Effector memory CD8-positive, alpha-beta T cell (primary cell): ENCODE data around the gene DNAAF9.

Experiments
- ATAC-seq: fragments of 150-1000 bp; cut with Tn5 transposase; replicated peaks from 2 replicates; pipeline ENCODE4 v1.10.0; 2021; ENCODE audit warnings: mild to moderate bottlenecking, moderate library complexity
- DNase-seq, 3 experiments: peaks; one replicate each; pipeline ENCODE4 v3.0.0; 2021
- H3K27ac Mint-ChIP-seq, 2 donors: one replicate each; pipeline ENCODE4 v1.8.0; 2022; ENCODE audit warnings: mild to moderate bottlenecking in 2 of 2, mixed read lengths in 2 of 2, moderate library complexity in 2 of 2
- H3K27me3 Mint-ChIP-seq, 2 donors: one replicate each; pipeline ENCODE4 v1.8.0; 2022; ENCODE audit warnings: mixed read lengths in 2 of 2
- H3K36me3 Mint-ChIP-seq: one replicate; pipeline ENCODE4 v1.8.0; 2022; ENCODE audit warnings: mild to moderate bottlenecking, moderate library complexity, mixed read lengths; ENCODE audit not compliant: insufficient read depth
- H3K4me1 Mint-ChIP-seq, 2 donors: one replicate each; pipeline ENCODE4 v1.8.0; 2022; ENCODE audit warnings: low read depth in 2 of 2, mixed read lengths in 2 of 2
- H3K4me3 Mint-ChIP-seq, 2 donors: one replicate each; pipeline ENCODE4 v1.8.0; 2022; ENCODE audit warnings: mild to moderate bottlenecking in 2 of 2, mixed read lengths in 2 of 2, moderate library complexity in 2 of 2
- H3K9me3 Mint-ChIP-seq, 2 donors: one replicate each; pipeline ENCODE4 v1.8.0; 2022; ENCODE audit warnings: mixed read lengths in 2 of 2
- total RNA-seq, 9 experiments: gene quantifications; one replicate each; lab custom pipeline; 2026; lab: John Stamatoyannopoulos, UW

The DNAAF9 gene
- total RNA-seq = 8.0 to 45.7 (median 22.2) reads per million in 9 experiments

DNA sequence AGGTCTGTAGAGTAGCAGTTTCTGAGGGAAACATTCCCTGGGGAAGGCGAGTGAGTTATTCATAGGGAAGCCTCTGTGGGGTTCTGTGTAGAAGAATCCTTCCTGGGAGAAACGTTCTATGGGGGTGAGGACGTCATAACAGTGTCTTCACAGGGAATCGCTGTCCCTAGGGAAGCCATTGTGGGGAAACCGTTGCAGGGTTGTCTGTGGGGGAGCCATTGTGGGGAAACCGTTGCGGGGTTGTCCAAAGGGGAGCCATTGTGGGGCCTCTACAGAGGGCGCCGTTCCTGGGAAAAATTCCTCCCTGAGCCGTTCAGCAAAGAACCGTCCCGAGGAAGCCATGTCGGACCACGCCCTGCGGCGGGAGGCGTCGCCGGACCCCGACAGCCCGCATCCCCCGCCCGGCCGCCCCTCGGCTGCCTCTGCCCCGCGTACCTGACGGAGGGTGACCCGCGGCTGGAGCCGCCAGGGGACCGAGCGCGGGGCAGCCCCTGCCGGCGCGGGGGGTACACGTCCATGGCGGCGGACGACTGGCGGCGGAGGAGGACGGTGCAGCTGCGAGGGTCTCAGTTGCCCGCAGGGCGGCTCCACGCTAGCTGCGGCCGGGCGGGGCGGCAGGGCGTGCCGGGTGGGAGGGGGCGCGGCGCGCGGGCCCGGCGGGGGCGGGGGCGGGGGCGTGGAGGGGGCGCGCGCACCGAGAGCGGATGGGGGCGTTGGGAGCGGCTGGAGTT, at the start of gene DNAAF9:
DNAAF9 (minus strand) TSS at position 630 of the 731 bp plus-strand sequence; CDS start at position 518, 112 bp downstream.
- peak within 1 kb of the TSS; percentile 98 to 99 for H3K4me3 Mint-ChIP-seq
- peak within 1 kb of the TSS; percentile 87 to 96 for H3K27ac Mint-ChIP-seq
- no peaks in the 10 kb centered on the region for H3K27me3 Mint-ChIP-seq
- H3K36me3 Mint-ChIP-seq = peaks cover 6% of the 10 kb centered on the region
- ATAC-seq (peak; percentile 67), DNase-seq (peak in 2 of 3 experiments; percentile 52 to 53)
- no peaks in the 10 kb centered on the region for H3K9me3 Mint-ChIP-seq
- peaks cover 26 to 38% of the 10 kb centered on the region in 2 donors for H3K4me1 Mint-ChIP-seq

DNA sequence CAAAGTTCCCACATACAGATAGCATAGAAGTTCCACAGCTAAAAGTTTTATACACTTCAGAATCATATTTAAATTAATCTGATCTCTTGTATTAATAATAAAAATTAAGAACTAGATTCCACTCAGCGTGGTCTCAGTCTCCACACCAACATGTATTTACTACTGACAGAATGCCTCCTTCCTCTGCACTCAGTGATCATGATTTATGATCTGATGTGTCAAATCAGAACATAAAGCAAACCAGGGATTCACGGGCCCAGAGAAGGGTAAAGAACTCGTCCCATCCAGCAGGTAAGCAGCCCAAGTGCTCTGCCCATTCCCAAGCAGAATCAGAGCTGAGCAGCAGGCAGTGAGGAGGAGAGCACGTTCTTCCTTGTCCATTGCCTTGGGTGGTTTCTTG, 49.2 kb upstream of the DNAAF9 start:
- DNase-seq (no peak), ATAC-seq (no peak)
- H3K9me3 Mint-ChIP-seq = no peaks in the 10 kb centered on the region
- H3K27ac Mint-ChIP-seq = no peak overlapping the region
- no peaks in the 10 kb centered on the region for H3K36me3 Mint-ChIP-seq
- H3K27me3 Mint-ChIP-seq = peaks cover 5 to 42% of the 10 kb centered on the region in 2 donors
- H3K4me1 Mint-ChIP-seq = no peaks in the 10 kb centered on the region
- H3K4me3 Mint-ChIP-seq = no peak overlapping the region

DNA sequence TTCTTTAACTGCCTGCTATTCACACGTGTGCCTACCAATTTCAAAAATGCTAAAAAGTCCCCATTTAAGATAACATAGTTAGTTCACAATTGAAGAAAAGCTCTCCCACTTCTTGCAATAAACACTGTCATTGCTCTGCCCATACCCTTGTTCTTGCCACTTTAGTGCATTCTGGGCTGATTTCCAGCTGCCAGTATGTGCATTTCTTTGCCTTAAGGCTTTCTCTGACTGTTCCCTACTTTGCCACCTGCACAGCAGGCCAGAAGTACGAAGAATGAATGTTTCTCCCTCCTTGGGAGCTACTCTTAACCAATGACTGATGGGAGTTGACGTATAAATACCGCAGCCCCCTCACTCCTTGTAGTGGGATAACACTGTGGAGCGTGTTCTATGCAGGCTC, 47.4 kb upstream of the DNAAF9 start:
- H3K27me3 Mint-ChIP-seq = peaks cover 5 to 41% of the 10 kb centered on the region in 2 donors
- no peak overlapping the region for H3K27ac Mint-ChIP-seq

DNA sequence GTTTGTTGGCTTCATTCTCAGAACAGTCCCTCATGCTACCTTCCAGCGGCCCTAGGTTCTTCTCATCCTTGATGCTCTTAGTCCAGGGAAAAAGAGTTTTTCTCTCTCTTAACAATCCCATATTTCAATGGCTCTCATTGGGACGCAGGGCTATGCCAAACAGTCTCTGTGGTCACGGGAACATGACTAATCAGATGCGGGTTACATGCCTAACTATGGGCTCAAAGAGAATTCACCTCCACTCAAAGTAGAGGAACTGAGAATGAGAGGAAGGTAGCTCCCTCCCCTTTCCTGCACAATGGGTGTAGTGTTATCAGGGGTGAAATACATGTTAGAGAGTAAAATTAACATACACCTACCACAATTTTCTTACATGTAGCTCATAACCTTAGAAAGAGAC, 45.2 kb upstream of the DNAAF9 start:
- H3K36me3 Mint-ChIP-seq = no peaks in the 10 kb centered on the region
- H3K4me3 Mint-ChIP-seq = no peak overlapping the region
- H3K4me1 Mint-ChIP-seq = no peaks in the 10 kb centered on the region
- H3K27ac Mint-ChIP-seq = no peak overlapping the region
- no peak for ATAC-seq
- H3K9me3 Mint-ChIP-seq = no peaks in the 10 kb centered on the region
- DNase-seq = no peak
- peaks cover 5 to 32% of the 10 kb centered on the region in 2 donors for H3K27me3 Mint-ChIP-seq

More for the DNA sequence above, 47.4 kb upstream of the DNAAF9 start:
- DNase-seq = no peak
- Mint-ChIP-seq H3K9me3 (no peaks in the 10 kb centered on the region), H3K4me3 (no peak overlapping the region), H3K4me1 (no peaks in the 10 kb centered on the region), H3K36me3 (no peaks in the 10 kb centered on the region)
- no peak for ATAC-seq

DNA sequence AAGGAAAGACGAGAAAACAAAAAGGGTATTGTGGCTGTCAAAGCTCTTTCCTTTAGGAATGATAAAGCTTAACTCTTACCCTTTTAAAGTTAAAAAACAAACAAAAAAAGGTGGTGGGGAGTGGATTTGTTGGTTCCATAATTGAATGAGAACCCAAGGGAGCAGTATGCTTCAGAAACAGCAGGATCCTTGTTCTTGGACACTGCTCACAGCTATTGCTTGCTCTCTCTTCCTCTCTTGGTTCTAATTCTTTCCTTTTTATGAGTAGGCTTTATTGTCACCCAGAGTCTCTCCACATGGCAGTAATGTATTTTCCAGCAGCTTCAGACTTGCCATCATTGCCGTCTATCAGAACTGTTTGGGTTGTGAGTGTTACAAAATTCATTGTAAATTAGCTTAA, 44.7 kb upstream of the DNAAF9 start:
- H3K9me3 Mint-ChIP-seq = no peaks in the 10 kb centered on the region
- no peaks in the 10 kb centered on the region for H3K4me1 Mint-ChIP-seq
- no peak for ATAC-seq
- DNase-seq = no peak
- no peak overlapping the region for H3K27ac Mint-ChIP-seq
- no peaks in the 10 kb centered on the region for H3K36me3 Mint-ChIP-seq
- no peak overlapping the region for H3K4me3 Mint-ChIP-seq
- peaks cover 5 to 26% of the 10 kb centered on the region in 2 donors for H3K27me3 Mint-ChIP-seq

DNA sequence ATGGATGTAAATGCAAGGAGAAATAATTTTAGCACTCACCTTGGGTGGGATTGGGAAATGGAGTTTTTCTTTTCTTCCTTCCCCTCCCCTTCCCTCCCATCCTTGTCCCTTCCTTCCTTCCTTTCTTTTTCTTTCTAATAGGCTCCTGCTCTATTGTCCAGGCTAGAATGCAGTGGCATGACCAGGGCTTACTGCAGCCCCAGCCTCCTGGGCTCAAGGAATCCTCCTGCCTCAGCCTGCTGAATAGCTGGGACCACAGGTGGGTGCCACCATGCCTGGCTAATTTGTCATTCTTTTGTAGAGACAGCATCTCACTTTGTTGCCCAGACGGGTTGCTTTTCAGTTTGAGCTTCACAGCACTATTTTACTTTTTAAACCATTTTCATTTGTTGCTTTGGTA, 41.9 kb upstream of the DNAAF9 start:
- Mint-ChIP-seq H3K4me1 (no peaks in the 10 kb centered on the region), H3K9me3 (no peaks in the 10 kb centered on the region), H3K27ac (no peak overlapping the region), H3K36me3 (no peaks in the 10 kb centered on the region), H3K4me3 (no peak overlapping the region), H3K27me3 (peaks cover 0 to 14% of the 10 kb centered on the region in 2 donors)
- DNase-seq (no peak), ATAC-seq (no peak)

DNA sequence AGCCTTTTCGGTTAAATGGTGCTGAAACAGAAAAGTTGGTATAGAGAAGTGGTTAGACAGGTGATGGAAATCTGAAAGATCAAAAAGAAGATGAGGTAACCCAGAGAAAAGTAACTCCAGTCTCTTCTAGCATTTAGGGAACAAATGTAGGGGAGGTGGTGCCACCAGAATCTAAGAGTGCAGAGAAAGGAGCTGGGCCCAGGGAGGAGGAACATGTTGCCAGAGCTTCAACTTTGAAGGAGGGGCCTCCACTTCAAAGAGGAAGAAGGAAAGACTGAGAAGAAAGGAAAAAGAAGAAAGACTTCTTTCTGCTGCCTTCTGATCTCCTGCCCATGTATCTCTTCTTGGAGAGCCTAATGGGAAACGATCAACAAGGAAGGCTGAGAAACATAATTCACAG, 39.9 kb upstream of the DNAAF9 start:
- H3K4me1 Mint-ChIP-seq = no peaks in the 10 kb centered on the region
- DNase-seq (no peak), ATAC-seq (no peak)
- H3K27ac Mint-ChIP-seq = no peak overlapping the region
- H3K9me3 Mint-ChIP-seq = no peaks in the 10 kb centered on the region
- no peaks in the 10 kb centered on the region for H3K36me3 Mint-ChIP-seq
- no peak overlapping the region for H3K4me3 Mint-ChIP-seq
- H3K27me3 Mint-ChIP-seq = peaks cover 0 to 19% of the 10 kb centered on the region in 2 donors

DNA sequence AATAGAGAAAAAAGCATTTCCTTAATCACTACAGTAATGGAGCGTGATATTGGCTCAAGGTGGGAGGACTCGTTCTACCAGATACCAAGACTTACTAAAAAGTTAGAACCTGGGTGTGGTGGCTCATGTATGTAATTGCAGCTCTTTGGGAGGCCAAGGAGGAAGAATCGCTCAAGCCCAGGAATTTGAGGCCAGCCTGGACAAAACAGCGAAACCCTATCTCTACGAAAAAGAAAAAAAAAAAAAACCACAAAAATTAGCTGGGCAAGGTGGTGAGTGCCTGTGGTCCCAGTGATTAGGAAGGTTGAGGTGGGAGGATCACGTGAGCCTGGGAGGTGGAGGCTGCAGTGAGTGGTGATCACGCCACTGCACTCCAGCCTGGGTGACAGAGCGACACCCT, 39.3 kb upstream of the DNAAF9 start:
- Mint-ChIP-seq H3K36me3 (no peaks in the 10 kb centered on the region), H3K9me3 (no peaks in the 10 kb centered on the region), H3K27me3 (peaks cover 0 to 19% of the 10 kb centered on the region in 2 donors), H3K27ac (no peak overlapping the region), H3K4me3 (no peak overlapping the region), H3K4me1 (no peaks in the 10 kb centered on the region)
- DNase-seq (no peak), ATAC-seq (no peak)

DNA sequence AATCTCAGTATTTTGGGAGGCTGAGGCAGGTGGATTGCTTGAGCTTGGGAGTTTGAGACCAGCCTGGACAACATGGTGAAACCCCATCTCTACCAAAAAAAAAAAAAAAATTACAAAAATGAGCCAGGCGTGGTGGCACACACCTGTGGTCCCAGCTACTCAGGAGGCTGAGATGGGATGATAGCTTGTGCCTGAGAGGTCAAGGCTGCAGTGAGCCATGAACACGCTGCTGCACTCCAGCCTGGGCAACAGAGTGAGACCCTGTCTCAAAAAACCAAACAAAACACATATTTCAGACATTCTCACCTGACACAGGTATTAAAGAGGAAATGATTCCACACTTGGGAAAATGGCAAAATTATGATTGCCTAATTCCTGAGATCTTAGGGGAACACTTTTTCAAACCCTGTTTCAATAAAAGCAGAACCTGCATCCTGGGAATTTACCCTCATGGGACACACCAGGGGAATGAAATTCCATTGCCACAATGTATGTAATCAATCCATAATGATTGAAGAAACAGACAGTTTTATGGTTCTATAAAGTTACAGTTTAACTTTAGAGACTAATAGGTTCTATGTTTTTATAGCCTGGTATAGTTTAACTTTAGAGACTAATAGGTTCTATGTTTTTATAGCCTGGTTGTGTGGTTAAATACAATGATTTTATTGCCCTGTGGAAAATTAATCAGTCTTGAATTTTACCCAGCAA, 29.6 kb upstream of the DNAAF9 start:
- DNase-seq (no peak), ATAC-seq (no peak)
- Mint-ChIP-seq H3K4me3 (no peak overlapping the region), H3K4me1 (no peaks in the 10 kb centered on the region), H3K27me3 (peaks cover 5 to 19% of the 10 kb centered on the region in 2 donors), H3K27ac (no peak overlapping the region), H3K9me3 (no peaks in the 10 kb centered on the region), H3K36me3 (no peaks in the 10 kb centered on the region)

DNA sequence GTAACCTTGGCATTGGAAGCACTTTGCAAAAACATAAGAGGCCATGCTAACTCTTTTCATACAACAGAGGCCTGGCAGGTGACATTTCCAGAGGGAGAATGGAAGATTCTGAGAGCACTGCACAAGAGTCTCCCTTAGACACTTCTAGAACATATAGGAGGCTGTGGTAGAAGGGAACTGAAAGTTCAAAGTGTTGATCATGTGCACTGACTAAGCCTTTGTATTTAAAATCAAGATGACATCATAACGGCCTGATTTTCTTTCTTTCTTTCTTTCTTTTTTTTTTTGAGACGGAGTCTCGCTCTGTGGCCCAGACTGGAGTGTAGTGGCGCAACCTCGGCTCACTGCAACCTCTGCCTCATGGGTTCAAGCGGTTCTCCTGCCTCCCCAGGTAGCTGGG, 26.8 kb upstream of the DNAAF9 start:
- Mint-ChIP-seq H3K36me3 (no peaks in the 10 kb centered on the region), H3K27me3 (peaks cover 5 to 15% of the 10 kb centered on the region in 2 donors), H3K4me3 (no peak overlapping the region), H3K4me1 (no peaks in the 10 kb centered on the region), H3K27ac (no peak overlapping the region), H3K9me3 (no peaks in the 10 kb centered on the region)
- ATAC-seq (no peak), DNase-seq (no peak)

DNA sequence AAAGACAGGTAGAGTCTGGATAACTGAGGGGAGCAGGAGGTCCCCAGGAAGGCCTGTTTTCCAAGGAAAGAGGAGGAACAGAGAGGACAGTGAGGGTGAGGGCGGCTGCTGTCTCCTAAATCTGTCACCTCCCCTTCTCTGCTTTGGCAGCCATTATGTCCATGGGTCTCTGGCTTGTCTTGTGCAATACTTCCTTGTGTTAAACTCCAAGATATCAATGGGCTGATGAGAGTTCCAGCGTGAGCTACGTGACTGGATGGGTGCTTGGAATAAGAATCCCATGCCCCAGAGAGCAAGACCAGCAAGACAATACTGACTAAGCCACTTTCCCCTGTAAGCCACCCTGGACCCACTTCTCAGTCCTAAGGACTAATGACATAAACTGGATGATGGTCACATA, 26.3 kb upstream of the DNAAF9 start:
- no peaks in the 10 kb centered on the region for H3K9me3 Mint-ChIP-seq
- no peak for DNase-seq
- no peak for ATAC-seq
- H3K36me3 Mint-ChIP-seq = no peaks in the 10 kb centered on the region
- no peak overlapping the region for H3K4me3 Mint-ChIP-seq
- no peaks in the 10 kb centered on the region for H3K4me1 Mint-ChIP-seq
- no peak overlapping the region for H3K27ac Mint-ChIP-seq
- H3K27me3 Mint-ChIP-seq = peaks cover under 1 to 10% of the 10 kb centered on the region in 2 donors

DNA sequence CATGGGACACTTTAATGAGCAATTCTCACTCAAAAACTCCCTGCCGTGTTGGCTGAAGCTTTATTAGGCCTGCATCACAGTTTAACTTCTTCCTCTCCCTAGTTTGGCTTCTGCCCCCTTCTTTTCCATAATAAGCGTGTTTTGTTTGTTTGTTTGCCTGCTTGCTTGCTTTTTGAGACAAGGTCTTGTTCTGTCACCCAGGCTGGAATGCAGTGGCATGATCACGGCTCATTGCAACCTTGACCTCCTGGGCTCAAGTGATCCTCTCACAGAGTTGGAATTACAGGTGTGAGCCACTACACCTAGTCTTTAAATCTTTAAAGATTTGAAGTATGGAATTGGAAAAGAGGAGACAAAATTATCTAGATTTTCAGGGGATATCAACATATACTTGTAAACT, 25.4 kb upstream of the DNAAF9 start:
- Mint-ChIP-seq H3K27me3 (peaks cover 0 to 2% of the 10 kb centered on the region in 2 donors), H3K4me3 (no peak overlapping the region), H3K36me3 (no peaks in the 10 kb centered on the region), H3K9me3 (no peaks in the 10 kb centered on the region), H3K27ac (no peak overlapping the region), H3K4me1 (no peaks in the 10 kb centered on the region)
- no peak for DNase-seq
- ATAC-seq = no peak

DNA sequence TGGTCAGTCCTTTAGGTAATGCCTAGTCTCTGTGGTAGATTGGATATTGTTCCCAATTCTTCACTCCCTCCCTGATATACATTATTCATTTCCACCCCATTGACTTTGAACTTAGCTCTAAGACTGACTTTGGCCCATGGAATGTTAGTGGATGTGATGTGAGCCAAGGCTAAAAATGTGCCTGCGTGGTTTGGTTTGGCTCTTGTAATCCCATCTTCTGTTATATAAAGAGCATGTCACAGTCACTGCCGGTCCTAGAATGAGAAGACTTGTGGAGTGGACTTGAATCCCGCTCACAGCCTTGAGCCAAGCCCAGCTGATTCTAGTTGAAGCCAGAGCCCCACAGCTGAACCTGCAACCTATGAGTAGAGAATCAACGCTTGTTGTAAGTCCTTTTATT, 23.6 kb upstream of the DNAAF9 start:
- H3K27me3 Mint-ChIP-seq = no peaks in the 10 kb centered on the region
- DNase-seq (no peak), ATAC-seq (no peak)
- H3K4me3 Mint-ChIP-seq = no peak overlapping the region
- H3K36me3 Mint-ChIP-seq = no peaks in the 10 kb centered on the region
- H3K9me3 Mint-ChIP-seq = no peaks in the 10 kb centered on the region
- H3K27ac Mint-ChIP-seq = no peak overlapping the region
- H3K4me1 Mint-ChIP-seq = no peaks in the 10 kb centered on the region
